H9 (cell line): Measurements from ENCODE around the gene TH. TPM values are rescaled to one million over a fixed set of nuclear protein-coding genes. Genes with fewer than 3 reads are reported as not detected.

Experiments
- DNase-seq: peaks from one replicate; pipeline ENCODE4 v3.0.0-alpha.2; 2017
- H2AFZ ChIP-seq: one replicate; pipeline ENCODE4 v1.6.1; 2013; ENCODE audit warnings: mild to moderate bottlenecking, low read length, control low read depth, moderate library complexity
- H2AK5ac ChIP-seq: 2 replicates; pipeline ENCODE4 v1.6.1; 2013; ENCODE audit warnings: low read length, control low read depth, mixed read lengths; ENCODE audit not compliant: insufficient read length
- H2BK120ac ChIP-seq: one replicate; pipeline ENCODE4 v1.6.1; 2013; ENCODE audit warnings: low read depth, mild to moderate bottlenecking, low read length, control low read depth, inconsistent platforms; ENCODE audit not compliant: poor library complexity, severe bottlenecking
- H2BK12ac ChIP-seq: 2 replicates; pipeline ENCODE4 v1.6.1; 2013; ENCODE audit warnings: low read length, control low read depth, mixed read lengths, low read depth; ENCODE audit not compliant: insufficient read length
- H2BK15ac ChIP-seq: 2 replicates; pipeline ENCODE4 v1.6.1; 2013; ENCODE audit warnings: low read depth, low read length, control low read depth
- H2BK20ac ChIP-seq: one replicate; pipeline ENCODE4 v1.6.1; 2013; ENCODE audit warnings: low read depth, mild to moderate bottlenecking, low read length, control low read depth, inconsistent platforms; ENCODE audit not compliant: poor library complexity, severe bottlenecking
- H2BK5ac ChIP-seq: 2 replicates; pipeline ENCODE4 v1.6.1; 2013; ENCODE audit warnings: low read length, control low read depth, mixed read lengths; ENCODE audit not compliant: insufficient read length
- H3K14ac ChIP-seq: 2 replicates; pipeline ENCODE4 v1.6.1; 2013; ENCODE audit warnings: low read length, control low read depth; ENCODE audit not compliant: insufficient read depth
- H3K18ac ChIP-seq: 2 replicates; pipeline ENCODE4 v1.6.1; 2013; ENCODE audit warnings: low read depth, mild to moderate bottlenecking, mixed read lengths, low read length, control low read depth; ENCODE audit not compliant: insufficient read length
- H3K23ac ChIP-seq: 2 replicates; pipeline ENCODE4 v1.6.1; 2013; ENCODE audit warnings: low read length, control low read depth, mixed read lengths, low read depth; ENCODE audit not compliant: insufficient read length
- H3K23me2 ChIP-seq: 2 replicates; pipeline ENCODE4 v1.6.1; 2013; ENCODE audit warnings: low read depth, mild to moderate bottlenecking, mixed read lengths, low read length, control low read depth; ENCODE audit not compliant: insufficient read length, poor library complexity, severe bottlenecking
- H3K27ac ChIP-seq: 2 replicates; pipeline ENCODE4 v1.5.1; 2013; ENCODE audit warnings: low read length, control low read depth, mixed read lengths, low read depth; ENCODE audit not compliant: insufficient read length
- H3K27me3 ChIP-seq: 2 replicates; pipeline ENCODE4 v1.6.1; 2013; ENCODE audit warnings: low read length, control low read depth, inconsistent platforms; ENCODE audit not compliant: insufficient read depth
- H3K4ac ChIP-seq: 2 replicates; pipeline ENCODE4 v1.6.1; 2013; ENCODE audit warnings: low read depth, mild to moderate bottlenecking, control low read depth, inconsistent platforms, low read length, moderate library complexity
- H3K4me1 ChIP-seq: 2 replicates; pipeline ENCODE4 v1.6.1; 2013; ENCODE audit warnings: low read length, control low read depth, inconsistent platforms; ENCODE audit not compliant: insufficient read depth
- H3K4me2 ChIP-seq: 2 replicates; pipeline ENCODE4 v1.6.1; 2013; ENCODE audit warnings: low read length, control low read depth, mixed read lengths; ENCODE audit not compliant: insufficient read length, insufficient read depth
- H3K56ac ChIP-seq: 2 replicates; pipeline ENCODE4 v1.6.1; 2013; ENCODE audit warnings: low read depth, mild to moderate bottlenecking, mixed read lengths, low read length, control low read depth; ENCODE audit not compliant: insufficient read length
- H3K79me1 ChIP-seq: 2 replicates; pipeline ENCODE4 v1.6.1; 2013; ENCODE audit warnings: low read depth, mild to moderate bottlenecking, moderate library complexity, low read length, control low read depth, inconsistent platforms; ENCODE audit not compliant: insufficient read depth, poor library complexity, severe bottlenecking
- H3K79me2 ChIP-seq: 2 replicates; pipeline ENCODE4 v1.6.1; 2013; ENCODE audit warnings: low read length, control low read depth, inconsistent platforms; ENCODE audit not compliant: insufficient read depth
- H3K9ac ChIP-seq: 2 replicates; pipeline ENCODE4 v1.6.1; 2013; ENCODE audit warnings: low read length, control low read depth, mixed read lengths; ENCODE audit not compliant: insufficient read length; ENCODE audit errors: extremely low read depth
- H3K9me3 ChIP-seq: one replicate; pipeline ENCODE4 v1.6.1; 2013; ENCODE audit warnings: low read depth, low read length, inconsistent platforms; ENCODE audit not compliant: control insufficient read depth
- H3T11ph ChIP-seq: one replicate; pipeline ENCODE4 v1.6.1; 2013; ENCODE audit warnings: mild to moderate bottlenecking, low read length, control low read depth, inconsistent platforms
- H4K20me1 ChIP-seq: one replicate; pipeline ENCODE4 v1.6.1; 2013; ENCODE audit not compliant: control insufficient read depth, insufficient read length, insufficient read depth
- H4K5ac ChIP-seq: 2 replicates; pipeline ENCODE4 v1.6.1; 2013; ENCODE audit warnings: low read depth, mild to moderate bottlenecking, mixed read lengths, low read length, control low read depth; ENCODE audit not compliant: insufficient read length
- H4K8ac ChIP-seq: replicated peaks from 2 replicates; pipeline ENCODE4 v1.6.1; 2013; ENCODE audit warnings: low read length, control low read depth, mixed read lengths, low read depth; ENCODE audit not compliant: insufficient read length
- H4K91ac ChIP-seq: 2 replicates; pipeline ENCODE4 v1.6.1; 2013; ENCODE audit warnings: low read depth, mild to moderate bottlenecking, moderate library complexity, mixed read lengths, low read length, control low read depth; ENCODE audit not compliant: insufficient read length
- H3K27ac Mint-ChIP-seq, 3 experiments: 2 replicates in 2 of 3; 3 replicates in 1 of 3; pipeline ENCODE4 v1.8.0; 2020 to 2021; ENCODE audit warnings: mixed read lengths in 3 of 3, mild to moderate bottlenecking in 1 of 3, moderate library complexity in 1 of 3
- H3K27me3 Mint-ChIP-seq: 2 replicates; pipeline ENCODE4 v1.8.0; 2021; ENCODE audit warnings: low read depth, mild to moderate bottlenecking, moderate library complexity, mixed read lengths
- H3K36me3 Mint-ChIP-seq, 3 experiments: 2 replicates in 2 of 3; 3 replicates in 1 of 3; pipeline ENCODE4 v1.8.0; 2020 to 2021; ENCODE audit warnings: low read depth in 3 of 3, mixed read lengths in 3 of 3; ENCODE audit not compliant: insufficient read depth in 1 of 3
- H3K4me1 Mint-ChIP-seq, 2 experiments: 2 replicates each; pipeline ENCODE4 v1.8.0; 2020; ENCODE audit warnings: mixed read lengths in 2 of 2
- H3K4me3 Mint-ChIP-seq, 2 experiments: 2 replicates in 1 of 2; 3 replicates in 1 of 2; pipeline ENCODE4 v1.8.0; 2020 to 2021; ENCODE audit warnings: mild to moderate bottlenecking in 2 of 2, mixed read lengths in 2 of 2, moderate library complexity in 1 of 2
- H3K9me3 Mint-ChIP-seq, 2 experiments: 2 replicates in 1 of 2; 3 replicates in 1 of 2; pipeline ENCODE4 v1.8.0; 2020; ENCODE audit warnings: mild to moderate bottlenecking in 2 of 2, mixed read lengths in 2 of 2, moderate library complexity in 1 of 2
- WGBS: extraction: QIAGEN DNeasy Blood & Tissue Kit; methylation state at CpG from one replicate; pipeline ENCODE4 v1.1.7; 2013; ENCODE audit warnings: missing lambda C conversion rate, low lambda C conversion rate, mixed read lengths; ENCODE audit not compliant: insufficient read length; ENCODE audit errors: extremely low coverage; 5-methylcytosine and 5-hydroxymethylcytosine counted together
- total RNA-seq: library from RNA; stranded (reverse); gene quantifications from 2 replicates; pipeline ENCODE4 v1.2.1, GENCODE V29; 2021
- TF ChIP-seq, protein P1 (sequence below): fragments of 200-600 bp; sonication (generic); conservative IDR thresholded peaks from 3 replicates; pipeline ENCODE4 v1.8.0; 2021; ENCODE audit warnings: antibody characterized with exemption, mild to moderate bottlenecking

TH gene
- total RNA-seq, 1 experiment from 2014 or later, result not detected

DNA sequence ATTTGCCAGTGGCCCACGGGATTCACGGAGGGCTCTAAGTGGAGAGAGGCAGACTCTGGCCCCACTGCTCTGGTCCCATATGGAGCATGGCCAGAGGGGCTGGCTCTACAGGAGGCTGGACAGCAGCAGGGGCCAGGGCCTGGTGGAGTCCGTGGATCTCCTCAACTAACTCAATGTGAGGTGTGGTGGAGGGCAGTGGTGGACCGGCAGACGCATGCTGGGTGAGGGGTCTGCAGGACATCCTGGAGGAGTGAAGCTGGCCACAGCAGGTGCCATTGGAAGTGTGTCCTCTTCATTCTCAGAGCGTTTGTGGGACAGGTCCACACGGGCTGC is 48.0 kb downstream of the TH start:
- H3K4ac ChIP-seq, result no peak overlapping the region
- no peaks in the 10 kb centered on the region for H3K36me3 Mint-ChIP-seq
- no peak for DNase-seq
- H3K4me1 Mint-ChIP-seq, result peaks cover 0 to 14% of the 10 kb centered on the region in 2 experiments; a peak in 2 of 4 replicates
- WGBS, result no CpG with 5 or more reads among the region's 7 CpGs
- H3K9me3 Mint-ChIP-seq, result no peaks in the 10 kb centered on the region; a peak in 1 of 5 replicates
- H3K23me2 ChIP-seq, result no peaks in the 10 kb centered on the region
- no peak overlapping the region for H4K5ac ChIP-seq
- TF ChIP-seq, protein P1, sequence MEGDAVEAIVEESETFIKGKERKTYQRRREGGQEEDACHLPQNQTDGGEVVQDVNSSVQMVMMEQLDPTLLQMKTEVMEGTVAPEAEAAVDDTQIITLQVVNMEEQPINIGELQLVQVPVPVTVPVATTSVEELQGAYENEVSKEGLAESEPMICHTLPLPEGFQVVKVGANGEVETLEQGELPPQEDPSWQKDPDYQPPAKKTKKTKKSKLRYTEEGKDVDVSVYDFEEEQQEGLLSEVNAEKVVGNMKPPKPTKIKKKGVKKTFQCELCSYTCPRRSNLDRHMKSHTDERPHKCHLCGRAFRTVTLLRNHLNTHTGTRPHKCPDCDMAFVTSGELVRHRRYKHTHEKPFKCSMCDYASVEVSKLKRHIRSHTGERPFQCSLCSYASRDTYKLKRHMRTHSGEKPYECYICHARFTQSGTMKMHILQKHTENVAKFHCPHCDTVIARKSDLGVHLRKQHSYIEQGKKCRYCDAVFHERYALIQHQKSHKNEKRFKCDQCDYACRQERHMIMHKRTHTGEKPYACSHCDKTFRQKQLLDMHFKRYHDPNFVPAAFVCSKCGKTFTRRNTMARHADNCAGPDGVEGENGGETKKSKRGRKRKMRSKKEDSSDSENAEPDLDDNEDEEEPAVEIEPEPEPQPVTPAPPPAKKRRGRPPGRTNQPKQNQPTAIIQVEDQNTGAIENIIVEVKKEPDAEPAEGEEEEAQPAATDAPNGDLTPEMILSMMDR, result no peak
- H3K27ac ChIP-seq, result no peak overlapping the region
- no peak overlapping the region for H3K14ac ChIP-seq
- no peak overlapping the region for H2BK12ac ChIP-seq
- no peak overlapping the region for H3K23ac ChIP-seq
- H3K4me1 ChIP-seq, result no peaks in the 10 kb centered on the region
- no peak overlapping the region for H2BK120ac ChIP-seq
- H3K18ac ChIP-seq, result no peak overlapping the region
- H2AFZ ChIP-seq, result no peak overlapping the region
- H3K9me3 ChIP-seq, result no peaks in the 10 kb centered on the region
- no peak overlapping the region for H3K27ac Mint-ChIP-seq
- H2BK5ac ChIP-seq, result no peak overlapping the region
- peaks cover 41% of the 10 kb centered on the region for H3K27me3 Mint-ChIP-seq
- H4K8ac ChIP-seq, result no peak overlapping the region
- no peak overlapping the region; a peak in 1 of 5 replicates for H3K4me3 Mint-ChIP-seq
- no peak overlapping the region for H2BK15ac ChIP-seq
- H3K9ac ChIP-seq, result no peak overlapping the region
- H4K20me1 ChIP-seq, result no peaks in the 10 kb centered on the region
- H4K91ac ChIP-seq, result no peak overlapping the region
- H3T11ph ChIP-seq, result no peak overlapping the region
- H3K79me2 ChIP-seq, result no peaks in the 10 kb centered on the region
- no peaks in the 10 kb centered on the region for H3K79me1 ChIP-seq
- H3K27me3 ChIP-seq, result no peaks in the 10 kb centered on the region
- H3K4me2 ChIP-seq, result no peak overlapping the region
- no peak overlapping the region for H2BK20ac ChIP-seq
- no peak overlapping the region for H3K56ac ChIP-seq
- no peak overlapping the region for H2AK5ac ChIP-seq
